Stimulated activated naive CD8-positive, alpha-beta T cell treated with anti-CD3 and anti-CD28 coated beads, Interleukin-15, Interleukin-2, amounts not matched to agents 100 ng/mL and 50 ng/mL, for 24 hours (primary cell): ENCODE measurements around the gene WASHC3.
A peak's percentile ranks its signal among the peaks of the same experiment; 100 is the strongest.
"Not testable (repeated sequence)": the region's sequence is repeated elsewhere in the genome, so short reads cannot be mapped to it uniquely, and the experiment has no call there.

ENCODE experiments used
- H3K27ac Mint-ChIP-seq: one replicate; pipeline ENCODE4 v1.8.0; 2021; ENCODE audit warnings: mild to moderate bottlenecking, mixed read lengths
- H3K27me3 Mint-ChIP-seq: one replicate; pipeline ENCODE4 v1.8.0; 2021; ENCODE audit warnings: mixed read lengths
- H3K36me3 Mint-ChIP-seq: one replicate; pipeline ENCODE4 v1.8.0; 2021; ENCODE audit warnings: low read depth, mixed read lengths
- H3K4me1 Mint-ChIP-seq: one replicate; pipeline ENCODE4 v1.8.0; 2021; ENCODE audit warnings: low read depth, mixed read lengths
- H3K4me3 Mint-ChIP-seq: one replicate; pipeline ENCODE4 v1.8.0; 2021; ENCODE audit warnings: mild to moderate bottlenecking, mixed read lengths
- H3K9me3 Mint-ChIP-seq: one replicate; pipeline ENCODE4 v1.8.0; 2021; ENCODE audit warnings: mixed read lengths

WASHC3 gene

GRCh38 chr12:102061560-102062418 lies at the start of gene WASHC3:
TSS of gene WASHC3 (minus strand) at chr12:102061991. CDS start at chr12:102061962, 29 bp downstream.
- peaks cover 51% of the 10 kb centered on the region for H3K4me1 Mint-ChIP-seq
- peak within 1 kb of the TSS; percentile 100 for H3K27ac Mint-ChIP-seq
- H3K36me3 Mint-ChIP-seq = peaks cover 21% of the 10 kb centered on the region
- peak within 1 kb of the TSS; percentile 100 for H3K4me3 Mint-ChIP-seq
- H3K9me3 Mint-ChIP-seq = no peaks in the 10 kb centered on the region
- no peaks in the 10 kb centered on the region for H3K27me3 Mint-ChIP-seq

- Mint-ChIP-seq H3K27me3 (no peaks in the 10 kb centered on the region), H3K4me3 (no peak overlapping the region), H3K27ac (no peak overlapping the region), H3K36me3 (peaks cover 70% of the 10 kb centered on the region), H3K9me3 (peaks cover 7% of the 10 kb centered on the region), H3K4me1 (peaks cover 3% of the 10 kb centered on the region)
Observed at GRCh38 chr12:102110782-102111181, 49.0 kb upstream of the WASHC3 start.

- H3K9me3 Mint-ChIP-seq = peaks cover 7% of the 10 kb centered on the region
- no peak overlapping the region for H3K4me3 Mint-ChIP-seq
- H3K4me1 Mint-ChIP-seq = peaks cover 3% of the 10 kb centered on the region
- H3K36me3 Mint-ChIP-seq = peaks cover 90% of the 10 kb centered on the region
- H3K27me3 Mint-ChIP-seq = no peaks in the 10 kb centered on the region
- H3K27ac Mint-ChIP-seq = no peak overlapping the region
Observed at GRCh38 chr12:102107970-102108369, 46.2 kb upstream of the WASHC3 start.

- Mint-ChIP-seq H3K4me1 (peaks cover 3% of the 10 kb centered on the region), H3K36me3 (peaks cover 97% of the 10 kb centered on the region), H3K9me3 (peaks cover 7% of the 10 kb centered on the region), H3K4me3 (no peak overlapping the region), H3K27me3 (no peaks in the 10 kb centered on the region), H3K27ac (no peak overlapping the region)
Observed at GRCh38 chr12:102106905-102107304, 45.1 kb upstream of the WASHC3 start.

- peaks cover 4% of the 10 kb centered on the region for H3K4me1 Mint-ChIP-seq
Observed at GRCh38 chr12:102096855-102097254, 35.1 kb upstream of the WASHC3 start.

GRCh38 chr12:102095677-102096263 lies 34.0 kb upstream of the WASHC3 start:
- Mint-ChIP-seq H3K4me3 (no peak overlapping the region), H3K36me3 (peaks cover 56% of the 10 kb centered on the region), H3K27ac (no peak overlapping the region), H3K4me1 (peaks cover 4% of the 10 kb centered on the region), H3K27me3 (no peaks in the 10 kb centered on the region), H3K9me3 (no peaks in the 10 kb centered on the region)

More at GRCh38 chr12:102096855-102097254, 35.1 kb upstream of the WASHC3 start:
- H3K9me3 Mint-ChIP-seq = no peaks in the 10 kb centered on the region
- H3K27me3 Mint-ChIP-seq = no peaks in the 10 kb centered on the region
- H3K4me3 Mint-ChIP-seq = no peak overlapping the region
- H3K36me3 Mint-ChIP-seq = peaks cover 61% of the 10 kb centered on the region
- H3K27ac Mint-ChIP-seq = no peak overlapping the region

GRCh38 chr12:102093319-102093718 lies 31.5 kb upstream of the WASHC3 start:
- H3K9me3 Mint-ChIP-seq = no peaks in the 10 kb centered on the region
- H3K27ac Mint-ChIP-seq = no peak overlapping the region
- no peaks in the 10 kb centered on the region for H3K27me3 Mint-ChIP-seq
- peaks cover 4% of the 10 kb centered on the region for H3K4me1 Mint-ChIP-seq
- no peak overlapping the region for H3K4me3 Mint-ChIP-seq
- peaks cover 49% of the 10 kb centered on the region for H3K36me3 Mint-ChIP-seq

- not testable (repeated sequence) for H3K27me3 Mint-ChIP-seq, H3K4me3 Mint-ChIP-seq, H3K27ac Mint-ChIP-seq, H3K9me3 Mint-ChIP-seq, H3K4me1 Mint-ChIP-seq
- H3K36me3 Mint-ChIP-seq = peaks cover 39% of the 10 kb centered on the region
Observed at GRCh38 chr12:102089228-102089835, 27.5 kb upstream of the WASHC3 start.

- no peaks in the 10 kb centered on the region for H3K27me3 Mint-ChIP-seq
- H3K4me1 Mint-ChIP-seq = no peaks in the 10 kb centered on the region
- no peak overlapping the region for H3K4me3 Mint-ChIP-seq
- no peaks in the 10 kb centered on the region for H3K9me3 Mint-ChIP-seq
- peaks cover 67% of the 10 kb centered on the region for H3K36me3 Mint-ChIP-seq
- no peak overlapping the region for H3K27ac Mint-ChIP-seq
Observed at GRCh38 chr12:102080842-102081241, 19.1 kb upstream of the WASHC3 start.

GRCh38 chr12:102072092-102072491 lies 10.3 kb upstream of the WASHC3 start:
- not testable (repeated sequence) for H3K4me1 Mint-ChIP-seq, H3K4me3 Mint-ChIP-seq, H3K9me3 Mint-ChIP-seq, H3K27ac Mint-ChIP-seq, H3K27me3 Mint-ChIP-seq
- H3K36me3 Mint-ChIP-seq = peaks cover 16% of the 10 kb centered on the region

GRCh38 chr12:102069707-102070106 lies 7.9 kb upstream of the WASHC3 start:
- no peak overlapping the region for H3K4me3 Mint-ChIP-seq
- H3K4me1 Mint-ChIP-seq = no peaks in the 10 kb centered on the region
- H3K27ac Mint-ChIP-seq = no peak overlapping the region
- H3K27me3 Mint-ChIP-seq = no peaks in the 10 kb centered on the region
- H3K36me3 Mint-ChIP-seq = peaks cover 2% of the 10 kb centered on the region
- no peaks in the 10 kb centered on the region for H3K9me3 Mint-ChIP-seq

GRCh38 chr12:102067574-102068258 lies 5.9 kb upstream of the WASHC3 start:
- no peak overlapping the region for H3K27ac Mint-ChIP-seq

GRCh38 chr12:102064476-102064875 lies 2.7 kb upstream of the WASHC3 start:
- Mint-ChIP-seq H3K27ac (no peak overlapping the region), H3K27me3 (no peaks in the 10 kb centered on the region), H3K4me1 (peaks cover 28% of the 10 kb centered on the region), H3K4me3 (no peak overlapping the region), H3K9me3 (no peaks in the 10 kb centered on the region), H3K36me3 (no peaks in the 10 kb centered on the region)

More at GRCh38 chr12:102067574-102068258, 5.9 kb upstream of the WASHC3 start:
- H3K36me3 Mint-ChIP-seq = no peaks in the 10 kb centered on the region
- H3K27me3 Mint-ChIP-seq = no peaks in the 10 kb centered on the region
- no peak overlapping the region for H3K4me3 Mint-ChIP-seq
- no peaks in the 10 kb centered on the region for H3K9me3 Mint-ChIP-seq
- peaks cover 1% of the 10 kb centered on the region for H3K4me1 Mint-ChIP-seq

GRCh38 chr12:102063069-102063468 lies 1.3 kb upstream of the WASHC3 start:
- Mint-ChIP-seq H3K9me3 (no peaks in the 10 kb centered on the region), H3K27ac (no peak overlapping the region), H3K27me3 (no peaks in the 10 kb centered on the region), H3K36me3 (peaks cover 9% of the 10 kb centered on the region), H3K4me1 (peaks cover 39% of the 10 kb centered on the region), H3K4me3 (no peak overlapping the region)

- peaks cover 45% of the 10 kb centered on the region for H3K4me1 Mint-ChIP-seq
- no peaks in the 10 kb centered on the region for H3K27me3 Mint-ChIP-seq
- H3K27ac Mint-ChIP-seq = peak overlapping the region; percentile 100
- peaks cover 15% of the 10 kb centered on the region for H3K36me3 Mint-ChIP-seq
- H3K9me3 Mint-ChIP-seq = no peaks in the 10 kb centered on the region
- peak overlapping the region; percentile 100 for H3K4me3 Mint-ChIP-seq
Observed at GRCh38 chr12:102062419-102062806, 622 bp upstream of the WASHC3 start.
